Stimulated activated CD8-positive, alpha-beta memory T cell treated with anti-CD3 and anti-CD28 coated beads, Interleukin-12 subunit alpha, Interleukin-12 subunit beta, amount 100 ng/mL, for 4 hours (primary cell): ENCODE measurements around the gene PARD3.
"Not testable (repeated sequence)": the region's sequence is repeated elsewhere in the genome, so short reads cannot be mapped to it uniquely, and the experiment has no call there.

Source experiments
- DNase-seq: peaks from one replicate; pipeline ENCODE4 v3.0.0-alpha.2; 2020; ENCODE audit warnings: low read depth

Gene PARD3

GRCh38 chr10:34715511-34716187, 99.4 kb downstream of the PARD3 start:
- DNase-seq = no peak

GRCh38 chr10:34713875-34714274, 101.2 kb downstream of the PARD3 start:
- DNase-seq = no peak

- no peak for DNase-seq
Measured at GRCh38 chr10:34711500-34711899, 103.6 kb downstream of the PARD3 start.

- no peak for DNase-seq
Measured at GRCh38 chr10:34710391-34710751, 104.7 kb downstream of the PARD3 start.

GRCh38 chr10:34709637-34710390, 105.3 kb downstream of the PARD3 start:
- DNase-seq = no peak

- no peak for DNase-seq
Measured at GRCh38 chr10:34707656-34708055, 107.4 kb downstream of the PARD3 start.

GRCh38 chr10:34706992-34707391, 108.1 kb downstream of the PARD3 start:
- DNase-seq = not testable (repeated sequence)

- DNase-seq = no peak
Measured at GRCh38 chr10:34706147-34706546, 108.9 kb downstream of the PARD3 start.

GRCh38 chr10:34705563-34705962, 109.5 kb downstream of the PARD3 start:
- DNase-seq = no peak

GRCh38 chr10:34704526-34705184, 110.4 kb downstream of the PARD3 start:
- DNase-seq = no peak

- DNase-seq = no peak
Measured at GRCh38 chr10:34702982-34703381, 112.1 kb downstream of the PARD3 start.

- DNase-seq = no peak
Measured at GRCh38 chr10:34702093-34702937, 112.8 kb downstream of the PARD3 start.

GRCh38 chr10:34701194-34701593, 113.9 kb downstream of the PARD3 start:
- DNase-seq = no peak

- not testable (repeated sequence) for DNase-seq
Measured at GRCh38 chr10:34700752-34701151, 114.3 kb downstream of the PARD3 start.

GRCh38 chr10:34699904-34700517, 115.1 kb downstream of the PARD3 start:
- DNase-seq = no peak

GRCh38 chr10:34698979-34699378, 116.1 kb downstream of the PARD3 start:
- DNase-seq = no peak

GRCh38 chr10:34698248-34698831, 116.8 kb downstream of the PARD3 start:
- no peak for DNase-seq

- DNase-seq = no peak
Measured at GRCh38 chr10:34697351-34698247, 117.5 kb downstream of the PARD3 start.

GRCh38 chr10:34696423-34696822, 118.7 kb downstream of the PARD3 start:
- DNase-seq = no peak

GRCh38 chr10:34690383-34691049, 124.6 kb downstream of the PARD3 start:
- DNase-seq = no peak
